HepG2 (cell line): ENCODE measurements around the gene ACKR3. TPM values are rescaled to one million over a fixed set of nuclear protein-coding genes. Genes with fewer than 3 reads are reported as not detected.

Experiments used
- ATAC-seq: fragments of 200-7000 bp; cut with Tn5 transposase; 3 replicates; pipeline ENCODE4 v1.9.1; 2020; ENCODE audit warnings: mild to moderate bottlenecking, moderate library complexity
- BruUV-seq: library from RNA; stranded (reverse); fragments of 400-500 nt; replicated peaks from 2 replicates; lab custom pipeline; 2021; lab: Mats Ljungman, UMichigan
- CTCF ChIA-PET: fragments of 300-600 bp; formaldehyde crosslinking; extraction: SDS; loops from one replicate; lab custom pipeline; 2021; ENCODE audit warnings: low total read pairs, inconsistent platforms, low intra/inter-chr PET ratio; lab: Yijun Ruan, JAX
- POLR2A ChIA-PET: fragments of 350-600 bp; sonication (Branson Sonifier 250); formaldehyde crosslinking; loops from one replicate; lab custom pipeline; 2020; ENCODE audit warnings: antibody characterized with exemption, inconsistent platforms; lab: Yijun Ruan, JAX
- DNase-seq: peaks from one replicate; pipeline ENCODE4 v3.0.0-alpha.2; 2015; ENCODE audit warnings: low spot score
- FAIRE-seq: peaks from 3 replicates; lab custom pipeline; 2011; peaks lifted over from hg19 to GRCh38; lab: Jason Lieb, UNC
- H2AFZ ChIP-seq: one replicate; pipeline ENCODE4 v1.6.1; 2011; ENCODE audit warnings: low read length, inconsistent platforms
- H3K27ac ChIP-seq: fragments of 300-600 bp; 3 replicates; pipeline ENCODE4 v1.8.0; 2011; ENCODE audit warnings: mixed run types, mild to moderate bottlenecking, mixed read lengths, low read length, inconsistent platforms; ENCODE audit not compliant: insufficient read depth; ENCODE audit errors: extremely low read length
- H3K27me3 ChIP-seq, 2 experiments: fragments of 200-600 bp in 1 of 2; 2 replicates in 1 of 2; 3 replicates in 1 of 2; pipeline versions ENCODE4 v1.6.0 to v1.8.0; 2011; ENCODE audit warnings: low read length in 2 of 2, mild to moderate bottlenecking in 2 of 2, moderate library complexity in 2 of 2, inconsistent platforms in 1 of 2; ENCODE audit not compliant: insufficient read depth in 2 of 2, control insufficient read depth in 1 of 2
- H3K36me3 ChIP-seq, 2 experiments: fragments of 200-600 bp in 1 of 2; replicated peaks in 1 of 2; 2 replicates in 1 of 2; 3 replicates in 1 of 2; pipeline versions ENCODE4 v1.5.1 to v1.8.0; 2011; ENCODE audit warnings: low read length in 2 of 2, inconsistent platforms in 1 of 2; ENCODE audit not compliant: insufficient read depth in 2 of 2, control insufficient read depth in 1 of 2
- H3K4me1 ChIP-seq: 2 replicates; pipeline ENCODE4 v1.5.1; 2012; ENCODE audit warnings: low read length, inconsistent platforms; ENCODE audit not compliant: insufficient read depth
- H3K4me2 ChIP-seq: 2 replicates; pipeline ENCODE4 v1.6.0; 2011; ENCODE audit warnings: low read depth, low read length, inconsistent platforms
- H3K4me3 ChIP-seq, 3 experiments: fragments of 200-600 bp in 1 of 3; sonication (generic), shearing (Covaris generic) in 1 of 3; replicated peaks in 1 of 3; 2 replicates each; pipeline ENCODE4 v1.5.1; 2011 to 2016; ENCODE audit warnings: low read length in 3 of 3, inconsistent platforms in 2 of 3, low read depth in 2 of 3, mild to moderate bottlenecking in 2 of 3, control low read depth in 1 of 3, mixed read lengths in 1 of 3; ENCODE audit not compliant: insufficient read depth in 1 of 3
- H3K79me2 ChIP-seq: one replicate; pipeline ENCODE4 v1.6.1; 2011; ENCODE audit warnings: low read length, inconsistent platforms; ENCODE audit not compliant: insufficient read depth
- H3K9ac ChIP-seq: 2 replicates; pipeline ENCODE4 v1.6.0; 2011; ENCODE audit warnings: mild to moderate bottlenecking, low read depth, low read length, inconsistent platforms; ENCODE audit not compliant: insufficient read depth
- H3K9me3 ChIP-seq: 2 replicates; pipeline ENCODE4 v1.5.1; 2012; ENCODE audit warnings: mild to moderate bottlenecking, low read length
- H4K20me1 ChIP-seq: 2 replicates; pipeline ENCODE4 v1.6.0; 2011; ENCODE audit warnings: inconsistent platforms, mild to moderate bottlenecking, low read length, moderate library complexity; ENCODE audit not compliant: insufficient read depth
- BCL3 ChIP-seq: sonication (generic); formaldehyde crosslinking; IDR thresholded peaks from 2 replicates; pipeline ENCODE4 v1.5.1; 2020; ENCODE audit warnings: mild to moderate bottlenecking, missing genetic modification reagents, moderate library complexity
- CAMTA2 ChIP-seq: sonication (generic); formaldehyde crosslinking; IDR thresholded peaks from 2 replicates; pipeline ENCODE4 v1.4.0; 2020; ENCODE audit warnings: mild to moderate bottlenecking, missing genetic modification reagents, borderline replicate concordance
- CHD4 ChIP-seq: fragments of 200-600 bp; sonication (generic); IDR thresholded peaks from 2 replicates; pipeline ENCODE4 v1.7.0; 2017; ENCODE audit warnings: mild to moderate bottlenecking, low read length, borderline replicate concordance
- FOXA3 ChIP-seq: IDR thresholded peaks from 2 replicates; pipeline ENCODE4 v1.6.1; 2016; ENCODE audit warnings: missing genetic modification reagents, missing compliant biosample characterization
- FOXO1 ChIP-seq: sonication (generic); formaldehyde crosslinking; IDR thresholded peaks from 2 replicates; pipeline ENCODE4 v1.4.0; 2020; ENCODE audit warnings: missing genetic modification reagents
- GABPB1 ChIP-seq: IDR thresholded peaks from 2 replicates; pipeline ENCODE4 v1.6.1; 2016; ENCODE audit warnings: mild to moderate bottlenecking, missing genetic modification reagents, moderate library complexity, missing compliant biosample characterization
- HOXD1 ChIP-seq: sonication (generic); formaldehyde crosslinking; IDR thresholded peaks from 2 replicates; pipeline ENCODE4 v1.5.0; 2020; ENCODE audit warnings: missing genetic modification reagents
- IKZF1 ChIP-seq: fragments of 450-650 bp; IDR thresholded peaks from 2 replicates; pipeline ENCODE4 v1.7.1; 2016
- KMT2B ChIP-seq: IDR thresholded peaks from 2 replicates; pipeline ENCODE4 v1.6.1; 2016; ENCODE audit warnings: missing genetic modification reagents, missing compliant biosample characterization
- MED1 ChIP-seq: sonication (generic); formaldehyde crosslinking; IDR thresholded peaks from 2 replicates; pipeline ENCODE4 v1.4.0; 2020; ENCODE audit warnings: missing genetic modification reagents
- NFE2L1 ChIP-seq: sonication (generic); formaldehyde crosslinking; IDR thresholded peaks from 2 replicates; pipeline ENCODE4 v1.4.0; 2020; ENCODE audit warnings: missing genetic modification reagents, mild to moderate bottlenecking, borderline replicate concordance
- ONECUT2 ChIP-seq: sonication (generic); formaldehyde crosslinking; IDR thresholded peaks from 2 replicates; pipeline ENCODE4 v1.4.0; 2020; ENCODE audit warnings: missing genetic modification reagents
- SSRP1 ChIP-seq: IDR thresholded peaks from 2 replicates; pipeline ENCODE4 v1.6.1; 2016; ENCODE audit warnings: control low read depth
- TBL1XR1 ChIP-seq: fragments of 150-350 bp; IDR thresholded peaks from 2 replicates; pipeline ENCODE4 v1.6.1; 2014; ENCODE audit warnings: borderline replicate concordance, low read length; ENCODE audit not compliant: partially characterized antibody
- ZBTB37 ChIP-seq: sonication (generic); formaldehyde crosslinking; IDR thresholded peaks from 2 replicates; pipeline ENCODE4 v1.4.0; 2020; ENCODE audit warnings: mild to moderate bottlenecking, missing genetic modification reagents
- ZC3H13 ChIP-seq: sonication (generic); formaldehyde crosslinking; IDR thresholded peaks from 2 replicates; pipeline ENCODE4 v1.8.1; 2023; ENCODE audit warnings: mild to moderate bottlenecking, missing genetic modification reagents, moderate library complexity
- ZFAT ChIP-seq: sonication (generic); formaldehyde crosslinking; conservative IDR thresholded peaks from 2 replicates; pipeline ENCODE4 v1.8.1; 2023; ENCODE audit warnings: missing genetic modification reagents, inconsistent platforms
- ZFP36L1 ChIP-seq: sonication (generic); formaldehyde crosslinking; IDR thresholded peaks from 2 replicates; pipeline ENCODE4 v1.8.0; 2022; ENCODE audit warnings: mild to moderate bottlenecking, missing genetic modification reagents, moderate library complexity
- ZFP82 ChIP-seq: sonication (generic); formaldehyde crosslinking; IDR thresholded peaks from 2 replicates; pipeline ENCODE4 v1.5.1; 2020; ENCODE audit warnings: mild to moderate bottlenecking, missing genetic modification reagents, borderline replicate concordance
- ZMAT3 ChIP-seq: sonication (generic); formaldehyde crosslinking; conservative IDR thresholded peaks from 2 replicates; pipeline ENCODE4 v1.7.0; 2021; ENCODE audit warnings: missing genetic modification reagents
- ZNF383 ChIP-seq: sonication (generic); formaldehyde crosslinking; IDR thresholded peaks from 2 replicates; pipeline ENCODE4 v1.4.0; 2020; ENCODE audit warnings: missing genetic modification reagents, mild to moderate bottlenecking, borderline replicate concordance
- ZNF530 ChIP-seq: sonication (generic); formaldehyde crosslinking; IDR thresholded peaks from 2 replicates; pipeline ENCODE4 v1.5.0; 2020; ENCODE audit warnings: low read depth, mild to moderate bottlenecking, missing genetic modification reagents
- WGBS: methylation state at CpG from one replicate; pipeline ENCODE4 v1.1.6; 2017; ENCODE audit warnings: low lambda C conversion rate; 5-methylcytosine and 5-hydroxymethylcytosine counted together
- in situ Hi-C: cut with HindIII; loops from 2 replicates; pipeline ENCODE4 v1.10.0; 2017; ENCODE audit warnings: low pct_unique_long_range_greater_than_20kb; ENCODE audit not compliant: extremely low pct_ligation_motif_present
- intact Hi-C: fragments of 100-400 bp; cut with micrococcal nuclease; formaldehyde crosslinking; loops from one replicate; pipeline ENCODE4 v1.10.0; 2022; ENCODE audit not compliant: unreplicated experiment
- polyA plus RNA-seq, 8 experiments: library from polyadenylated mRNA; depleted of rRNA in 3 of 8; stranded (reverse) in 7 of 8; unstranded in 1 of 8; fragments of >200 nt; fragmentation: Illumina TruSeq in 4 of 8; extraction: Trizol in 4 of 8; gene quantifications; 2 replicates each; pipeline versions ENCODE4 v1.2.1 to v1.2.3, GENCODE V29; 2011 to 2016; ENCODE audit warnings: low read depth in 4 of 8, missing spikeins in 1 of 8, mixed read lengths in 1 of 8; ENCODE audit not compliant: insufficient read depth in 1 of 8
- total RNA-seq, 5 experiments: library from RNA; depleted of rRNA; stranded (reverse); fragments of >200 nt; fragmentation: Illumina TruSeq; extraction: Trizol; gene quantifications; 2 replicates each; pipeline ENCODE4 v1.2.3, GENCODE V29; 2016; ENCODE audit warnings: low read depth in 1 of 5
- TF ChIP-seq, protein P1 (sequence below): sonication (generic); formaldehyde crosslinking; IDR thresholded peaks from 2 replicates; pipeline ENCODE4 v1.8.0; 2023; ENCODE audit warnings: mild to moderate bottlenecking, missing genetic modification reagents

Gene ACKR3
- total and polyA plus RNA-seq, 2 of the 13 experiments (the other 11 are each of a cell fraction or from before 2014, with no cell fraction given): not detected

- TF ChIP-seq KMT2B (CRISPR knock-in tag): no peak
- no peak for TF ChIP-seq ZFP36L1
- no peak for TF ChIP-seq FOXO1
- no peak for TF ChIP-seq HOXD1 (CRISPR knock-in tag)
- no peak for TF ChIP-seq BCL3 (CRISPR knock-in tag)
- no peak for TF ChIP-seq ZFAT (CRISPR knock-in tag)
- no peak for TF ChIP-seq ZNF383 (CRISPR knock-in tag)
- no peak for TF ChIP-seq FOXA3 (CRISPR knock-in tag)
- no peak for TF ChIP-seq ZFP82 (CRISPR knock-in tag)
- no peak for TF ChIP-seq ZBTB37 (CRISPR knock-in tag)
- TF ChIP-seq CAMTA2: no peak
- TF ChIP-seq IKZF1: no peak
- no peak for TF ChIP-seq TBL1XR1
Observed at GRCh38 chr2:236616031-236616430, 46.4 kb downstream of the ACKR3 start (continued).

DNA sequence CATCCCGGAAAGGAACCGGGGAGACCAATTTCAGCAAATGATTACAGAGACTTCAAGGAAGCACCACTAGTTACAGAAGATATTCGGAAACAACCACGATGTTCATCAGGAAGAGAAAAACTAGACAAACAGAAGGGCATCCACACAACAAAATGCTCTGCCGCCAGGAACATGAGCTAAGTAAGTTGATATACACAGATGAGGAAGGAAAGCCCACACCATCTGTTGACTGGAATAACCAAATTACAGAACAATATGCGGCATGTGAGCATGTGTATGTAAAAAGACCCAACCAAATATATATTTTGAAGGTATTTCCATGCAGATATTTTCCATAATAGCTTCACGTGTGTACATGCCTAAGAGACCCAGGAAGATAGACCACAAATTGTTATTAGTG is 47.0 kb downstream of the ACKR3 start:
- H3K79me2 ChIP-seq: no peaks in the 10 kb centered on the region
- FAIRE-seq (no peak), DNase-seq (no peak), ATAC-seq (no peak)
- H2AFZ ChIP-seq: no peak overlapping the region
- no peaks in the 10 kb centered on the region for H4K20me1 ChIP-seq
- peaks cover 4 to 61% of the 10 kb centered on the region in 2 experiments; a peak in 3 of 5 replicates for H3K27me3 ChIP-seq
- intact Hi-C loops (no loop called here), in situ Hi-C loops (no loop called here)
- 45% methylated on average over 7 of the region's 7 CpGs for WGBS
- ChIA-PET CTCF (no interaction called here), POLR2A (no interaction called here)
- no peak overlapping the region for H3K27ac ChIP-seq
- no peaks in the 10 kb centered on the region for H3K4me1 ChIP-seq
- BruUV-seq: no TSS peak
- H3K9me3 ChIP-seq: no peaks in the 10 kb centered on the region
- H3K4me2 ChIP-seq: no peak overlapping the region
- no peaks in the 10 kb centered on the region for H3K36me3 ChIP-seq
- H3K4me3 ChIP-seq: no peak overlapping the region
- no peak overlapping the region for H3K9ac ChIP-seq
- TF ChIP-seq CHD4 (no peak), NFE2L1 (CRISPR knock-in tag) (no peak), ZC3H13 (CRISPR knock-in tag) (no peak), GABPB1 (CRISPR knock-in tag) (no peak), ZBTB37 (CRISPR knock-in tag) (no peak), ONECUT2 (CRISPR knock-in tag) (no peak), SSRP1 (CRISPR knock-in tag) (no peak), MED1 (CRISPR knock-in tag) (no peak), ZNF530 (no peak), ZMAT3 (CRISPR knock-in tag) (no peak)
- TF ChIP-seq, protein P1, sequence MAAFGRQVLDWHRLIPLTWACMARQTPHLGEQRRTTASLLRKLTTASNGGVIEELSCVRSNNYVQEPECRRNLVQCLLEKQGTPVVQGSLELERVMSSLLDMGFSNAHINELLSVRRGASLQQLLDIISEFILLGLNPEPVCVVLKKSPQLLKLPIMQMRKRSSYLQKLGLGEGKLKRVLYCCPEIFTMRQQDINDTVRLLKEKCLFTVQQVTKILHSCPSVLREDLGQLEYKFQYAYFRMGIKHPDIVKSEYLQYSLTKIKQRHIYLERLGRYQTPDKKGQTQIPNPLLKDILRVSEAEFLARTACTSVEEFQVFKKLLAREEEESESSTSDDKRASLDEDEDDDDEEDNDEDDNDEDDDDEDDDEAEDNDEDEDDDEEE (CRISPR knock-in tag): no peak
